Liver (tissue), 9 donors: ENCODE results near the gene NUDT12. TPM values are rescaled to one million over a fixed set of nuclear protein-coding genes. Genes with fewer than 3 reads are reported as not detected.

Experiments used
- DNase-seq: peaks from one replicate; pipeline ENCODE4 v3.0.0-alpha.2; 2017; ENCODE audit warnings: low spot score
- H3K27ac ChIP-seq, 2 donors: one replicate each; pipeline ENCODE4 v1.7.0; 2013; ENCODE audit warnings: inconsistent platforms in 2 of 2, low read length in 2 of 2, control low read depth in 1 of 2, low read depth in 1 of 2, mild to moderate bottlenecking in 1 of 2
- H3K27me3 ChIP-seq, 4 donors: one replicate each; pipeline versions ENCODE4 v1.6.1 to v1.7.0; 2013; ENCODE audit warnings: low read length in 3 of 4, inconsistent platforms in 1 of 4, mild to moderate bottlenecking in 1 of 4, moderate library complexity in 1 of 4; ENCODE audit not compliant: control insufficient read depth in 4 of 4, insufficient read depth in 4 of 4
- H3K36me3 ChIP-seq, 4 donors: one replicate each; pipeline versions ENCODE4 v1.6.1 to v1.7.0; 2013; ENCODE audit warnings: low read length in 3 of 4, mild to moderate bottlenecking in 3 of 4, low read depth in 1 of 4, moderate library complexity in 1 of 4; ENCODE audit not compliant: control insufficient read depth in 4 of 4, insufficient read depth in 3 of 4
- H3K4me1 ChIP-seq, 4 donors: one replicate each; pipeline versions ENCODE4 v1.6.1 to v1.7.0; 2013; ENCODE audit warnings: low read length in 3 of 4, mild to moderate bottlenecking in 3 of 4, moderate library complexity in 1 of 4; ENCODE audit not compliant: control insufficient read depth in 4 of 4, insufficient read depth in 4 of 4
- H3K4me3 ChIP-seq, 3 donors: one replicate each; pipeline versions ENCODE4 v1.6.1 to v1.7.0; 2013; ENCODE audit warnings: low read length in 3 of 3, control low read depth in 1 of 3, low read depth in 1 of 3, mild to moderate bottlenecking in 1 of 3
- H3K9ac ChIP-seq, 2 donors: one replicate each; pipeline ENCODE4 v1.7.0; 2013; ENCODE audit warnings: low read length in 2 of 2, mild to moderate bottlenecking in 2 of 2, moderate library complexity in 2 of 2, control low read depth in 1 of 2, low read depth in 1 of 2
- H3K9me3 ChIP-seq, 4 donors: one replicate each; pipeline versions ENCODE4 v1.6.1 to v1.7.0; 2013; ENCODE audit warnings: low read length in 3 of 4; ENCODE audit not compliant: control insufficient read depth in 4 of 4
- ATF3 ChIP-seq: IDR thresholded peaks from 2 replicates; pipeline ENCODE4 v1.6.1; 2016; ENCODE audit warnings: antibody characterized with exemption
- CTCF ChIP-seq: fragments of 150-350 bp; IDR thresholded peaks from 2 replicates; pipeline ENCODE4 v1.5.1; 2017; ENCODE audit warnings: improper control_type of control experiment, low read depth, low read length; ENCODE audit not compliant: missing input control
- EGR1 ChIP-seq, 2 donors: IDR thresholded peaks; 2 replicates each; pipeline ENCODE4 v1.6.1; 2016 to 2018; ENCODE audit warnings: antibody characterized with exemption in 2 of 2, low read depth in 2 of 2
- FOXA1 ChIP-seq: IDR thresholded peaks from 2 replicates; pipeline ENCODE4 v1.6.1; 2016; ENCODE audit warnings: antibody characterized with exemption
- FOXA2 ChIP-seq: IDR thresholded peaks from 2 replicates; pipeline ENCODE4 v1.6.1; 2016; ENCODE audit warnings: antibody characterized with exemption
- GABPA ChIP-seq, 2 donors: IDR thresholded peaks in 1 of 2; conservative IDR thresholded peaks in 1 of 2; 2 replicates each; pipeline ENCODE4 v1.6.1; 2016; ENCODE audit warnings: antibody characterized with exemption in 2 of 2, mild to moderate bottlenecking in 1 of 2, moderate library complexity in 1 of 2
- HNF4A ChIP-seq, 2 donors: conservative IDR thresholded peaks; 2 replicates each; pipeline ENCODE4 v1.6.1; 2016; ENCODE audit warnings: antibody characterized with exemption in 2 of 2, mild to moderate bottlenecking in 2 of 2
- HNF4G ChIP-seq: IDR thresholded peaks from 2 replicates; pipeline ENCODE4 v1.6.1; 2016; ENCODE audit warnings: antibody characterized with exemption
- JUND ChIP-seq, 2 donors: IDR thresholded peaks; 2 replicates each; pipeline ENCODE4 v1.6.1; 2016; ENCODE audit warnings: antibody characterized with exemption in 2 of 2
- MAX ChIP-seq: IDR thresholded peaks from 2 replicates; pipeline ENCODE4 v1.6.1; 2016; ENCODE audit warnings: antibody characterized with exemption
- NR2F2 ChIP-seq: IDR thresholded peaks from 2 replicates; pipeline ENCODE4 v1.6.1; 2016; ENCODE audit warnings: antibody characterized with exemption
- RAD21 ChIP-seq, 2 donors: IDR thresholded peaks; 2 replicates each; pipeline ENCODE4 v1.6.1; 2016; ENCODE audit warnings: antibody characterized with exemption in 2 of 2, mild to moderate bottlenecking in 2 of 2
- RXRA ChIP-seq, 2 donors: IDR thresholded peaks; 2 replicates each; pipeline ENCODE4 v1.6.1; 2017 to 2018; ENCODE audit warnings: antibody characterized with exemption in 2 of 2, mild to moderate bottlenecking in 1 of 2
- SP1 ChIP-seq: IDR thresholded peaks from 2 replicates; pipeline ENCODE4 v1.6.1; 2018; ENCODE audit warnings: antibody characterized with exemption, mild to moderate bottlenecking
- TAF1 ChIP-seq: conservative IDR thresholded peaks from 2 replicates; pipeline ENCODE4 v1.6.1; 2016; ENCODE audit warnings: antibody characterized with exemption, mild to moderate bottlenecking
- YY1 ChIP-seq: IDR thresholded peaks from 2 replicates; pipeline ENCODE4 v1.6.1; 2016; ENCODE audit warnings: antibody characterized with exemption, mild to moderate bottlenecking
- polyA plus RNA-seq, 2 donors: library from polyadenylated mRNA; stranded (reverse) in 1 of 2; unstranded in 1 of 2; fragments of 200-250 nt in 1 of 2; fragments of >200 nt in 1 of 2; fragmentation: Nextera tagmentation in 1 of 2; extraction: Ambion mirVana in 1 of 2; gene quantifications; one replicate each; pipeline versions ENCODE4 v1.2.1 to v1.2.3, GENCODE V29; 2013 to 2015
- total RNA-seq, 2 donors: library from RNA; depleted of rRNA; stranded (reverse); fragments of >200 nt; gene quantifications; one replicate each; pipeline ENCODE4 v1.2.3, GENCODE V29; 2014
- TF ChIP-seq, protein P1 (sequence below): IDR thresholded peaks from 2 replicates; pipeline ENCODE4 v1.6.1; 2016; ENCODE audit warnings: antibody characterized with exemption, mild to moderate bottlenecking
- TF ChIP-seq, protein P2 (sequence below): IDR thresholded peaks from 2 replicates; pipeline ENCODE4 v1.6.1; 2016; ENCODE audit warnings: antibody characterized with exemption
- donor health status: healthy.
- donor health status: healthy.
- donor health status: healthy.
- donor health status: healthy.
- donor health status: healthy.

NUDT12 gene
- total and polyA plus RNA-seq, 4 donors: 8.6 to 19.0 (median 13.3) TPM

DNA sequence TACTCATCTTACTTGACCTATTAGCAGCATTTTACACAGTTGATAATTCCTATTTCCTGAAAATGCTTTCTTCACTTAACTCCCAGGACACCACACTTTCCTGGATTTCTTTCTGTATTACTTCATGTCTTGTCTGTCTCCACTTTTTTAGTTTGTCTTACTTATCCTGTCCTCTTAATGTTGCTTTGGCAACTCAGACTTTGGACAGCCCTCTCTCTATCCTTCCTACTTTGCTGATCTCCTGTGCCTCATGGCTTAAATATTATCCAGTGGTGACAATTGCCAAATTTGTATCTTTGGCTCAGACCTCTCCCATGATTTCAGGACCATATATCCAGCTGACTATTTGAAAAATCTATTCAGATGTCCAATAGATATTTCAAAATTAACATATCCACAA lies 39.8 kb upstream of the NUDT12 start:
- no peak for DNase-seq
- Histone ChIP-seq H3K36me3 (no peaks in the 10 kb centered on the region), H3K27ac (peak overlapping the region; percentile 76 to 81), H3K27me3 (no peaks in the 10 kb centered on the region), H3K9ac (peak overlapping the region in 1 of 2 donors; percentile 26), H3K9me3 (no peaks in the 10 kb centered on the region), H3K4me1 (peaks cover 1 to 31% (median 27%) of the 10 kb centered on the region in 4 donors), H3K4me3 (no peak overlapping the region)
- TF ChIP-seq MAX: peak; percentile 42
- TF ChIP-seq EGR1 (IDR thresholded peaks at IDR 0.05; ENCODE audit: low read depth in 2 of 2): no peak
- TF ChIP-seq SP1: peak; percentile 83
- TF ChIP-seq, protein P1, sequence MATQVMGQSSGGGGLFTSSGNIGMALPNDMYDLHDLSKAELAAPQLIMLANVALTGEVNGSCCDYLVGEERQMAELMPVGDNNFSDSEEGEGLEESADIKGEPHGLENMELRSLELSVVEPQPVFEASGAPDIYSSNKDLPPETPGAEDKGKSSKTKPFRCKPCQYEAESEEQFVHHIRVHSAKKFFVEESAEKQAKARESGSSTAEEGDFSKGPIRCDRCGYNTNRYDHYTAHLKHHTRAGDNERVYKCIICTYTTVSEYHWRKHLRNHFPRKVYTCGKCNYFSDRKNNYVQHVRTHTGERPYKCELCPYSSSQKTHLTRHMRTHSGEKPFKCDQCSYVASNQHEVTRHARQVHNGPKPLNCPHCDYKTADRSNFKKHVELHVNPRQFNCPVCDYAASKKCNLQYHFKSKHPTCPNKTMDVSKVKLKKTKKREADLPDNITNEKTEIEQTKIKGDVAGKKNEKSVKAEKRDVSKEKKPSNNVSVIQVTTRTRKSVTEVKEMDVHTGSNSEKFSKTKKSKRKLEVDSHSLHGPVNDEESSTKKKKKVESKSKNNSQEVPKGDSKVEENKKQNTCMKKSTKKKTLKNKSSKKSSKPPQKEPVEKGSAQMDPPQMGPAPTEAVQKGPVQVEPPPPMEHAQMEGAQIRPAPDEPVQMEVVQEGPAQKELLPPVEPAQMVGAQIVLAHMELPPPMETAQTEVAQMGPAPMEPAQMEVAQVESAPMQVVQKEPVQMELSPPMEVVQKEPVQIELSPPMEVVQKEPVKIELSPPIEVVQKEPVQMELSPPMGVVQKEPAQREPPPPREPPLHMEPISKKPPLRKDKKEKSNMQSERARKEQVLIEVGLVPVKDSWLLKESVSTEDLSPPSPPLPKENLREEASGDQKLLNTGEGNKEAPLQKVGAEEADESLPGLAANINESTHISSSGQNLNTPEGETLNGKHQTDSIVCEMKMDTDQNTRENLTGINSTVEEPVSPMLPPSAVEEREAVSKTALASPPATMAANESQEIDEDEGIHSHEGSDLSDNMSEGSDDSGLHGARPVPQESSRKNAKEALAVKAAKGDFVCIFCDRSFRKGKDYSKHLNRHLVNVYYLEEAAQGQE: peak; percentile 70
- TF ChIP-seq RAD21 (IDR thresholded peaks at IDR 0.05): peak; percentile 54 to 59
- no peak for TF ChIP-seq FOXA2
- TF ChIP-seq ATF3: no peak
- no peak for TF ChIP-seq GABPA (IDR thresholded peaks at IDR 0.05 in 1 of 2, conservative IDR thresholded peaks at IDR 0.05 in 1 of 2)
- peak; percentile 45 for TF ChIP-seq FOXA1
- no peak for TF ChIP-seq TAF1
- no peak for TF ChIP-seq CTCF
- TF ChIP-seq HNF4G: peak; percentile 79
- peak; percentile 93 for TF ChIP-seq HNF4A (conservative IDR thresholded peaks at IDR 0.05)
- TF ChIP-seq, protein P2, sequence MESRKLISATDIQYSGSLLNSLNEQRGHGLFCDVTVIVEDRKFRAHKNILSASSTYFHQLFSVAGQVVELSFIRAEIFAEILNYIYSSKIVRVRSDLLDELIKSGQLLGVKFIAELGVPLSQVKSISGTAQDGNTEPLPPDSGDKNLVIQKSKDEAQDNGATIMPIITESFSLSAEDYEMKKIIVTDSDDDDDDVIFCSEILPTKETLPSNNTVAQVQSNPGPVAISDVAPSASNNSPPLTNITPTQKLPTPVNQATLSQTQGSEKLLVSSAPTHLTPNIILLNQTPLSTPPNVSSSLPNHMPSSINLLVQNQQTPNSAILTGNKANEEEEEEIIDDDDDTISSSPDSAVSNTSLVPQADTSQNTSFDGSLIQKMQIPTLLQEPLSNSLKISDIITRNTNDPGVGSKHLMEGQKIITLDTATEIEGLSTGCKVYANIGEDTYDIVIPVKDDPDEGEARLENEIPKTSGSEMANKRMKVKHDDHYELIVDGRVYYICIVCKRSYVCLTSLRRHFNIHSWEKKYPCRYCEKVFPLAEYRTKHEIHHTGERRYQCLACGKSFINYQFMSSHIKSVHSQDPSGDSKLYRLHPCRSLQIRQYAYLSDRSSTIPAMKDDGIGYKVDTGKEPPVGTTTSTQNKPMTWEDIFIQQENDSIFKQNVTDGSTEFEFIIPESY: peak; percentile 72
- TF ChIP-seq NR2F2: no peak
- TF ChIP-seq YY1: peak; percentile 51
- peak; percentile 63 to 76 for TF ChIP-seq JUND (IDR thresholded peaks at IDR 0.05)
- TF ChIP-seq RXRA (IDR thresholded peaks at IDR 0.05): peak; percentile 59 to 73
